ENCODE measurements around the gene IGF2BP1. TPM values are rescaled to one million over a fixed set of nuclear protein-coding genes. Genes with fewer than 3 reads are reported as not detected.

Gene IGF2BP1
- total RNA-seq, 3 donors from 2014 or later, result 0.06 to 0.07 TPM; not detected in 1

DNA sequence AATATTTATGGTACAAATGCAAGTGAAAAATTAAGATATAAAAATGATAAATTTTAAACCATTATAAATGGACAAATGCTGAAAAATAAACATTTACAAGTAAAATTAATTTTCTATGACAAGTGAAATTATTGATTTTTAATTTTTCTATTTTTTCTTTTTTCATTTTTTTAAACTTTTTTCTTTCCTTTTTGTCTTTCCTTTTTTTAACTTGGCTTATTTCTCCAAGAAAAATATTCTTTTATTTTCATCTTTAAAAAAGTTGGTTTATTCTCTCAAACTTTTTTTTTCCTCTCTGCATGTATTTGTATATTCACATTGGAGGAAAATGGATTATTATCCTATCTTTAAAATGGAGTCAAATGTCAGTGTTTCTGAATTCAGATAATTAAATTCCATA is 3.9 kb upstream of the IGF2BP1 start:
- Histone ChIP-seq H3K4me3 (no peak overlapping the region), H3K4me1 (ENCODE audit: low read depth) (peaks cover 28% of the 10 kb centered on the region), H3K36me3 (ENCODE audit: low read depth) (no peaks in the 10 kb centered on the region), H3K9me3 (no peaks in the 10 kb centered on the region)
- ATAC-seq (no peak), DNase-seq (no peak)
- intact Hi-C loops (cut with DNase I, micrococcal nuclease), result no loop called here
- TF ChIP-seq, protein P1, sequence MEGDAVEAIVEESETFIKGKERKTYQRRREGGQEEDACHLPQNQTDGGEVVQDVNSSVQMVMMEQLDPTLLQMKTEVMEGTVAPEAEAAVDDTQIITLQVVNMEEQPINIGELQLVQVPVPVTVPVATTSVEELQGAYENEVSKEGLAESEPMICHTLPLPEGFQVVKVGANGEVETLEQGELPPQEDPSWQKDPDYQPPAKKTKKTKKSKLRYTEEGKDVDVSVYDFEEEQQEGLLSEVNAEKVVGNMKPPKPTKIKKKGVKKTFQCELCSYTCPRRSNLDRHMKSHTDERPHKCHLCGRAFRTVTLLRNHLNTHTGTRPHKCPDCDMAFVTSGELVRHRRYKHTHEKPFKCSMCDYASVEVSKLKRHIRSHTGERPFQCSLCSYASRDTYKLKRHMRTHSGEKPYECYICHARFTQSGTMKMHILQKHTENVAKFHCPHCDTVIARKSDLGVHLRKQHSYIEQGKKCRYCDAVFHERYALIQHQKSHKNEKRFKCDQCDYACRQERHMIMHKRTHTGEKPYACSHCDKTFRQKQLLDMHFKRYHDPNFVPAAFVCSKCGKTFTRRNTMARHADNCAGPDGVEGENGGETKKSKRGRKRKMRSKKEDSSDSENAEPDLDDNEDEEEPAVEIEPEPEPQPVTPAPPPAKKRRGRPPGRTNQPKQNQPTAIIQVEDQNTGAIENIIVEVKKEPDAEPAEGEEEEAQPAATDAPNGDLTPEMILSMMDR (IDR thresholded peaks at IDR 0.05), result no peak

DNA sequence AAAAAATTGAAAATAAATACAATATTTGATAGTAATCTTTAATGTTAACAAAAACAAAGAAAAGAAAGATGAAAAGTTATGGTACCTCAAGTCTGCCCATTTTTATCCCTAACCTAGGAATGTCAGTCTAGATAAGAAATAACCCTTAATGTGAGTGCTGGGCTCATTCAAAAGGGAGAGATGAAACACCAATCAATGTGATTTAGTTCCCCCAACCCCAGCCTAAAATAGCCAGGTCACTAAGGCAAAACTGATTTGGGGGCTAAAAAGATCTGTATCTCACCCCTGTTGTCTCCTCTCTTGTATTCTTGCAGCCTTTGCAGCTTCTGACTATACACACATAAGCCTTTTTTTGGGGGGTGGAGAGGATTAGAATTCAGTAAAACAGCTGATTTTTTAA is 3.2 kb upstream of the IGF2BP1 start:
- no peaks in the 10 kb centered on the region for H3K36me3 ChIP-seq (ENCODE audit: low read depth)
- TF ChIP-seq, protein P1 (IDR thresholded peaks at IDR 0.05), result no peak

DNA sequence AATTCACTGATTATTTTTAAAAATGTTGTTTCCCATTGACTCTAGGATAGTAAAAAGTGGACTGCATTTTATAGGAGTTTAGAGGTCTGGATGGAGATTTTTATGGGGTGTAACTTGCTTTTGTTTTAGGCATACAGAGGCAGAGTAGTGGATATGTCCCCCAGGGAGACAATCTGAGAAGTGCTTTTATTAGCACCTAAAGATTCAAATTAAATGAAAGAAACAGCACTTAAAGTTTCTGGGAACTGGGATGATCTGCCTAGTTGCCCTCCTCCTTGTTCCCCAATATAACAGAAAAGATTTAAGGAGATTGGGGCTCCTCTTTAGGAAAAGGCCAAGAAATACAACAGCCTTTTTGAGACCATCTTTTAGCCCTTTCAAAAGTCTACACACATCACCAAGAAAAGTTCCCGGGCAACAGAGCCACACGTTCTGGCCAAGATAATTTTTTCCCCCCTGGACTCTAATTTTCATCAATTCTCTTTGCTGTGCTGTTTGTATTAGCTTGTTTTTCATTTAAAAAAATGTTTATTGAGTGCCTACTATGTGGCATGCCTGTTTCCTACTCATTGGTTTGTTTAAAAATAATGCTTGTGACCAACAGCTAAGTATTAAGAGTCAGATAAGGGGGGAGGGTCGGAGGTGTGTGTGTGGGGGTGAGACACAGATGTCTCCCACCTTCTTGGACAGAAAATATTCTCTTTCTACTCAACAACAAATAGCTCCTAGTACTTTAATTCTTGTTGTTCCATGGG is 2.5 kb upstream of the IGF2BP1 start:
- ATAC-seq (no peak), DNase-seq (no peak)
- intact Hi-C loops (cut with DNase I, micrococcal nuclease), result no loop called here
- TF ChIP-seq, protein P1 (IDR thresholded peaks at IDR 0.05), result no peak
- no peaks in the 10 kb centered on the region for H3K9me3 ChIP-seq
- no peak overlapping the region for H3K4me3 ChIP-seq
- no peaks in the 10 kb centered on the region for H3K36me3 ChIP-seq (ENCODE audit: low read depth)
- peaks cover 31% of the 10 kb centered on the region for H3K4me1 ChIP-seq (ENCODE audit: low read depth)

More for the DNA sequence above, 3.2 kb upstream of the IGF2BP1 start:
- Histone ChIP-seq H3K4me1 (ENCODE audit: low read depth) (peaks cover 31% of the 10 kb centered on the region), H3K4me3 (no peak overlapping the region), H3K9me3 (no peaks in the 10 kb centered on the region)
- DNase-seq, result no peak
- no peak for ATAC-seq
- intact Hi-C loops (cut with DNase I, micrococcal nuclease), result no loop called here

DNA sequence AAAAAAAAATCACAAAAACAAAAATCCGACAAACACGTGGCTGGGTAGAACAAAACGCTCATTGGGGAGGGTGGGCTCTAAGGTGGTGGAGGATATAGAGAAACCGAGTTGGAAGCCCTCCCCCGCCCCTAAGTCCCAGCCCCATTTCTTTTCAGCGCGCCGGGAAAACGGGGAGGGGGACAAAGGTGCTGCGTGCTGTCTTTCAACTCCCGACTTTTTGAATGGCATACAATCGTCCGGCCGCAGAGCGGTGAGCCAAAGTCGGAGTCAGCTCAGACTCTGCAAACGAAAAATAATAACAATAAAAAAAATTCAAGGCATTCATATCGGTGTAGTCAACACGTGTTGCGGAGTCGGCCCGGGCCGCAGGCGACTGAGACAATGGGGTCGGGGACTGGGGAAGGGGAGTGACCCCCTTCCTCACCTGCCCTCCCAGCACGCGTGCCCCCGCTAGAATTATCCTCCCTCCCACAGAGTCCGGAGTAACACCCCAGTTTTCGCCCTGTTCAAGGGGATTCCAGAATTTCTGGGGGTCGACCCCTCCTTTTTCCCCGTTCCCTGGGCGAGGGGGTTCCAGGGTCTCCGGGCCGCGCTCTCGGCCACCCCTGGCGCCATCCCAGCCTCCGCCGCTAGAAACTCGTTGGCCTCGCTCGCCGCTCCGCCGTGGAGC is 1.7 kb upstream of the IGF2BP1 start:
- no peak for DNase-seq

DNA sequence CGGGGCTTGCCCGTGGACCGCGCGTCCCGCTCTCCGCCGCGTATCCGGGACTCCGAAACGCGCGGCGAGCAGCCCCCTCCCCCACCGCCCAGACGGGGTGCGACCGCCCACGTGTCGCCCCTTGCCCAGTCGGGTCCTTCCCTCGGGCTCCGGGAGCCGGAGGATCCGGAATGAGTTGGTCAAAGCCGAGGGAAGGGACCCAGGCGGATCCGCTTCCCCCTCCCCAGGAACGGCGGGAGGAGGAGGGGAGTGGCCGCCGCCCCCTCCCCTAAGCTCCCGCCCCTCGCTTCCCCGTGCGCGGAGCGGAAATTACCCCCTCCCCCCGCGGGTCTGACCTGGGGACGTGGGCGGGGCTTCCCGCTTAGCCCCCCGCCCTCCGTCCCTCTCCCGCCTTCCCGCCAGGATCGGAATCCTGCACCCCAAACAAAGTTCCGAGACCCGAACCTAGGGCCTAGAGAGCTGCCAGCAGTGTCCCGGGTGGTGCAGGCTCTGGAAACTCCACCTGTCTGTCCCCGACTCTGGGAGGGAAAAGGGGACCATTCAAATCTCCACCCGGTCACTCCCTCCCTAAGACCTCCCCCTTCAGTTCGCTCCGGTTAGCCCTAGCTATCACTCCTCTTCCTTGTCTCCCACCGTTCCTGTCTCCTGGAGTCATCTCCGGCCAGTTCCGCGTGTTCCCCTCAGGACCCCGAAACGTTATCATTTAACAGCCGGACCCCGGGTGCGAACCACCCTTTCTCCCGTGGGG is 1.0 kb upstream of the IGF2BP1 start:
- H3K4me3 ChIP-seq, result no peak overlapping the region
- intact Hi-C loops (cut with DNase I, micrococcal nuclease), result no loop called here
- TF ChIP-seq, protein P1 (IDR thresholded peaks at IDR 0.05), result no peak
- peak; percentile 33 for ATAC-seq
- no peaks in the 10 kb centered on the region for H3K9me3 ChIP-seq
- no peak for DNase-seq
- H3K36me3 ChIP-seq (ENCODE audit: low read depth), result no peaks in the 10 kb centered on the region
- peaks cover 31% of the 10 kb centered on the region for H3K4me1 ChIP-seq (ENCODE audit: low read depth)

More for the DNA sequence above, 1.7 kb upstream of the IGF2BP1 start:
- TF ChIP-seq, protein P1 (IDR thresholded peaks at IDR 0.05), result no peak
- H3K4me3 ChIP-seq, result no peak overlapping the region
- H3K9me3 ChIP-seq, result no peaks in the 10 kb centered on the region
- peaks cover 31% of the 10 kb centered on the region for H3K4me1 ChIP-seq (ENCODE audit: low read depth)
- ATAC-seq, result no peak
- H3K36me3 ChIP-seq (ENCODE audit: low read depth), result no peaks in the 10 kb centered on the region
- intact Hi-C loops (cut with DNase I, micrococcal nuclease), result no loop called here

Measured in mucosa of descending colon (tissue), 3 donors.